GM23338 (cell line): ENCODE data around the gene FAM181B. TPM values are rescaled to one million over a fixed set of nuclear protein-coding genes. Genes with fewer than 3 reads are reported as not detected.

Experiments used
- ATAC-seq: fragments of 200-7000 bp; cut with Tn5 transposase; 3 replicates; pipeline ENCODE4 v1.9.1; 2020
- DNase-seq: peaks from one replicate; pipeline ENCODE4 v3.0.0-alpha.2; 2015; ENCODE audit warnings: low spot score
- H2AFZ ChIP-seq: fragments of 200-600 bp; sonication (generic); 2 replicates; pipeline ENCODE4 v1.8.0; 2016; ENCODE audit warnings: antibody characterized with exemption, mild to moderate bottlenecking, moderate library complexity
- H3F3A ChIP-seq: fragments of 200-600 bp; sonication (generic); replicated peaks from 2 replicates; pipeline ENCODE4 v1.8.0; 2017; ENCODE audit warnings: antibody characterized with exemption, mixed run types, low read depth
- H3K27ac ChIP-seq: fragments of 200-600 bp; sonication (generic); 2 replicates; pipeline ENCODE4 v1.6.1; 2016; ENCODE audit warnings: low read depth
- H3K27me3 ChIP-seq: fragments of 200-600 bp; sonication (generic); 2 replicates; pipeline ENCODE4 v1.8.0; 2016; ENCODE audit warnings: mild to moderate bottlenecking, mixed run types, moderate library complexity; ENCODE audit not compliant: insufficient read depth
- H3K36me3 ChIP-seq: fragments of 200-600 bp; sonication (generic); 2 replicates; pipeline ENCODE4 v1.8.0; 2016; ENCODE audit warnings: mild to moderate bottlenecking; ENCODE audit not compliant: insufficient read depth
- H3K4me1 ChIP-seq: fragments of 200-600 bp; sonication (generic); 2 replicates; pipeline ENCODE4 v1.8.0; 2016; ENCODE audit warnings: mild to moderate bottlenecking, moderate library complexity; ENCODE audit not compliant: insufficient read depth
- H3K4me2 ChIP-seq: fragments of 200-600 bp; sonication (generic); 2 replicates; pipeline ENCODE4 v1.7.1; 2017; ENCODE audit warnings: mixed run types
- H3K4me3 ChIP-seq: fragments of 200-600 bp; sonication (generic); 2 replicates; pipeline ENCODE4 v1.6.1; 2016; ENCODE audit warnings: mixed run types
- H3K79me2 ChIP-seq: fragments of 200-600 bp; sonication (generic); replicated peaks from 2 replicates; pipeline ENCODE4 v1.8.0; 2017; ENCODE audit warnings: mild to moderate bottlenecking; ENCODE audit not compliant: insufficient read depth
- H3K9me2 ChIP-seq: fragments of 200-600 bp; sonication (generic); 2 replicates; pipeline ENCODE4 v1.8.0; 2017; ENCODE audit not compliant: insufficient read depth
- H4K20me1 ChIP-seq: fragments of 200-600 bp; sonication (generic); replicated peaks from 2 replicates; pipeline ENCODE4 v1.8.0; 2017; ENCODE audit warnings: mild to moderate bottlenecking; ENCODE audit not compliant: insufficient read depth
- H3K27ac Mint-ChIP-seq: 2 replicates; pipeline ENCODE4 v1.8.0; 2020; ENCODE audit warnings: inconsistent platforms, mild to moderate bottlenecking, moderate library complexity, mixed read lengths
- H3K27me3 Mint-ChIP-seq: 3 replicates; pipeline ENCODE4 v1.8.0; 2022; ENCODE audit warnings: low read depth, mild to moderate bottlenecking, moderate library complexity, mixed read lengths, inconsistent platforms; ENCODE audit not compliant: insufficient read depth, poor library complexity
- H3K36me3 Mint-ChIP-seq: 3 replicates; pipeline ENCODE4 v1.8.0; 2021; ENCODE audit warnings: low read depth, mild to moderate bottlenecking, inconsistent platforms, moderate library complexity, mixed read lengths
- H3K4me1 Mint-ChIP-seq: 3 replicates; pipeline ENCODE4 v1.8.0; 2020; ENCODE audit warnings: mild to moderate bottlenecking, inconsistent platforms, mixed read lengths
- H3K4me3 Mint-ChIP-seq: 3 replicates; pipeline ENCODE4 v1.8.0; 2021; ENCODE audit warnings: moderate library complexity, mild to moderate bottlenecking, inconsistent platforms, mixed read lengths
- H3K9me3 Mint-ChIP-seq: 3 replicates; pipeline ENCODE4 v1.8.0; 2020; ENCODE audit warnings: moderate library complexity, mild to moderate bottlenecking, inconsistent platforms, mixed read lengths
- CREB1 ChIP-seq: fragments of 250-450 bp; sonication (Bioruptor Pico); IDR thresholded peaks from 2 replicates; pipeline ENCODE4 v1.5.0; 2020; ENCODE audit warnings: low read depth, mild to moderate bottlenecking, moderate library complexity
- CTCF ChIP-seq, 2 experiments: fragments of 200-600 bp in 1 of 2; sonication (generic) in 1 of 2; conservative IDR thresholded peaks; 2 replicates each; pipeline versions ENCODE4 v1.5.1 to v1.6.1; 2016 to 2017; ENCODE audit warnings: antibody characterized with exemption in 2 of 2, low read depth in 2 of 2, mild to moderate bottlenecking in 2 of 2, moderate library complexity in 1 of 2
- ETS1 ChIP-seq: IDR thresholded peaks from 2 replicates; pipeline ENCODE4 v1.6.1; 2016; ENCODE audit warnings: antibody characterized with exemption
- EZH2 ChIP-seq: fragments of 200-600 bp; sonication (generic); IDR thresholded peaks from one replicate; pipeline ENCODE4 v1.8.0; 2017; ENCODE audit warnings: antibody characterized with exemption, mild to moderate bottlenecking, low read depth; ENCODE audit not compliant: unreplicated experiment
- EZH2phosphoT487 ChIP-seq: fragments of 200-600 bp; sonication (generic); IDR thresholded peaks from one replicate; pipeline ENCODE4 v1.8.1; 2018; ENCODE audit warnings: antibody characterized with exemption; ENCODE audit not compliant: unreplicated experiment
- JUNB ChIP-seq: IDR thresholded peaks from one replicate; pipeline ENCODE4 v1.6.1; 2016; ENCODE audit warnings: antibody characterized with exemption; ENCODE audit not compliant: unreplicated experiment
- NANOG ChIP-seq: IDR thresholded peaks from 2 replicates; pipeline ENCODE4 v1.6.1; 2016; ENCODE audit warnings: antibody characterized with exemption, borderline replicate concordance
- POLR2AphosphoS5 ChIP-seq: IDR thresholded peaks from 2 replicates; pipeline ENCODE4 v1.6.1; 2016; ENCODE audit warnings: antibody characterized with exemption, low read depth
- REST ChIP-seq: IDR thresholded peaks from one replicate; pipeline ENCODE4 v1.6.1; 2018; ENCODE audit warnings: antibody characterized with exemption; ENCODE audit not compliant: unreplicated experiment
- STAT1 ChIP-seq: IDR thresholded peaks from one replicate; pipeline ENCODE4 v1.6.1; 2016; ENCODE audit warnings: antibody characterized with exemption; ENCODE audit not compliant: unreplicated experiment
- ZNF114 ChIP-seq: fragments of 250-450 bp; sonication (Bioruptor Pico); IDR thresholded peaks from 2 replicates; pipeline ENCODE4 v1.5.0; 2020; ENCODE audit warnings: mild to moderate bottlenecking, moderate library complexity
- ZNF331 ChIP-seq: fragments of 250-450 bp; sonication (Bioruptor Pico); IDR thresholded peaks from 2 replicates; pipeline ENCODE4 v1.5.0; 2020; ENCODE audit warnings: low read depth, mild to moderate bottlenecking, moderate library complexity
- ZNF462 ChIP-seq: fragments of 250-450 bp; sonication (Bioruptor Pico); IDR thresholded peaks from 2 replicates; pipeline ENCODE4 v1.5.0; 2020; ENCODE audit warnings: mild to moderate bottlenecking, moderate library complexity
- polyA plus RNA-seq: library from polyadenylated mRNA; unstranded; fragments of >200 nt; fragmentation: Nextera tagmentation; extraction: Ambion mirVana; gene quantifications from 2 replicates; pipeline ENCODE4 v1.2.1, GENCODE V29; 2016
- total RNA-seq: library from RNA; depleted of rRNA; stranded (reverse); fragments of >200 nt; shearing (Covaris generic); gene quantifications from 2 replicates; pipeline ENCODE4 v1.2.3, GENCODE V29; 2014

Gene FAM181B
- total and polyA plus RNA-seq, 2 experiments from 2014 or later = 0.36 to 0.87 TPM

- H3F3A ChIP-seq = no peaks in the 10 kb centered on the region
- DNase-seq = no peak
- Mint-ChIP-seq H3K4me1 (peaks cover 2% of the 10 kb centered on the region), H3K27ac (no peak overlapping the region), H3K36me3 (no peaks in the 10 kb centered on the region), H3K27me3 (no peaks in the 10 kb centered on the region), H3K9me3 (no peaks in the 10 kb centered on the region), H3K4me3 (no peak overlapping the region)
- H4K20me1 ChIP-seq = no peaks in the 10 kb centered on the region
- ATAC-seq = no peak
- H3K9me2 ChIP-seq = no peaks in the 10 kb centered on the region
- peak overlapping the region; percentile 59; the same call in 1 of the 2 replicates for H2AFZ ChIP-seq
- no peak overlapping the region for H3K27ac ChIP-seq
- no peaks in the 10 kb centered on the region for H3K36me3 ChIP-seq
- H3K4me3 ChIP-seq = no peak overlapping the region
- H3K4me2 ChIP-seq = no peak overlapping the region
- TF ChIP-seq POLR2AphosphoS5 = no peak
- TF ChIP-seq CTCF (conservative IDR thresholded peaks at IDR 0.05; ENCODE audit: low read depth in 2 of 2) = no peak
- TF ChIP-seq EZH2phosphoT487 = no peak
- no peak for TF ChIP-seq ZNF331 (CRISPR knock-in tag)
- TF ChIP-seq ETS1 = no peak
- TF ChIP-seq ZNF114 (CRISPR knock-in tag) = no peak
- no peak for TF ChIP-seq STAT1
- TF ChIP-seq CREB1 (CRISPR knock-in tag) = no peak
- no peak for TF ChIP-seq ZNF462 (CRISPR knock-in tag)
- no peak for TF ChIP-seq JUNB
- no peak for TF ChIP-seq NANOG
- no peak for TF ChIP-seq REST
- no peak for TF ChIP-seq EZH2
- H3K27me3 ChIP-seq = no peaks in the 10 kb centered on the region
- H3K79me2 ChIP-seq = no peaks in the 10 kb centered on the region
- no peaks in the 10 kb centered on the region for H3K4me1 ChIP-seq
Measured at GRCh38 chr11:82720267-82721065, 13.2 kb downstream of the FAM181B start.
